GM13976 (cell line): Measurements from ENCODE around the gene KCNC2.

ENCODE experiments used
- DNase-seq: peaks from one replicate; pipeline ENCODE4 v3.0.0; 2012; ENCODE audit warnings: low spot score
- in situ Hi-C: fragments of 300-500 bp; cut with MboI; formaldehyde crosslinking; loops from one replicate; pipeline ENCODE4 v1.12.0; 2022; ENCODE audit warnings: low sequenced_read_pairs, mixed read lengths, inconsistent platforms; ENCODE audit not compliant: unreplicated experiment
- TF ChIP-seq, protein P1 (sequence below): IDR thresholded peaks from 2 replicates; pipeline ENCODE4 v1.5.1; 2012; ENCODE audit warnings: borderline replicate concordance, mild to moderate bottlenecking; ENCODE audit not compliant: insufficient read depth; ENCODE audit errors: extremely low read depth, missing control alignments, control extremely low read depth

KCNC2 gene

GRCh38 chr12:75000120-75000519 lies 209.5 kb downstream of the KCNC2 start:
- TF ChIP-seq, protein P1, sequence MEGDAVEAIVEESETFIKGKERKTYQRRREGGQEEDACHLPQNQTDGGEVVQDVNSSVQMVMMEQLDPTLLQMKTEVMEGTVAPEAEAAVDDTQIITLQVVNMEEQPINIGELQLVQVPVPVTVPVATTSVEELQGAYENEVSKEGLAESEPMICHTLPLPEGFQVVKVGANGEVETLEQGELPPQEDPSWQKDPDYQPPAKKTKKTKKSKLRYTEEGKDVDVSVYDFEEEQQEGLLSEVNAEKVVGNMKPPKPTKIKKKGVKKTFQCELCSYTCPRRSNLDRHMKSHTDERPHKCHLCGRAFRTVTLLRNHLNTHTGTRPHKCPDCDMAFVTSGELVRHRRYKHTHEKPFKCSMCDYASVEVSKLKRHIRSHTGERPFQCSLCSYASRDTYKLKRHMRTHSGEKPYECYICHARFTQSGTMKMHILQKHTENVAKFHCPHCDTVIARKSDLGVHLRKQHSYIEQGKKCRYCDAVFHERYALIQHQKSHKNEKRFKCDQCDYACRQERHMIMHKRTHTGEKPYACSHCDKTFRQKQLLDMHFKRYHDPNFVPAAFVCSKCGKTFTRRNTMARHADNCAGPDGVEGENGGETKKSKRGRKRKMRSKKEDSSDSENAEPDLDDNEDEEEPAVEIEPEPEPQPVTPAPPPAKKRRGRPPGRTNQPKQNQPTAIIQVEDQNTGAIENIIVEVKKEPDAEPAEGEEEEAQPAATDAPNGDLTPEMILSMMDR: no peak
- DNase-seq: no peak
- in situ Hi-C loops: no loop called here

DNA sequence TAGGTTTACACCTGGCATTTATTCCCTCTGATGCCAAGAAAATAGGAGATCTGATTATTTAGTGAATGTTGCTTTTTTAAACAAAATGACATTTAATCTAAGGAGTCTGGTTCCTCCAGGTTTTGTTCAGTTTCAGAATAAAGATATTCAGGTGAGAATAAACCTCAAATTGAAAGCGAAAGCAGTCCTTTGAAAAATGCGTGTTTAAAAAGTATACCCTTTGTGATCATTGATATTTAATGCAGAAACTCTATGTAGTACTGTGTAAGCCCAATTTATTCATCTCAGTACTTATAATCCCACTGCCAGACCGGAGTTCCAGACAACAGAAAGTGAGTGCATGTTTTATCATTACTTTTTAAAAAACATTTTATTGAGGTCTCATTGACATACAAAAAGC lies 210.2 kb downstream of the KCNC2 start:
- TF ChIP-seq, protein P1: no peak
- in situ Hi-C loops: no loop called here
- DNase-seq: no peak
